Measurements from ENCODE around the gene GRIA3.
"Not testable (repeated sequence)": the region's sequence is repeated elsewhere in the genome, so short reads cannot be mapped to it uniquely, and the experiment has no call there.

Gene GRIA3

DNA sequence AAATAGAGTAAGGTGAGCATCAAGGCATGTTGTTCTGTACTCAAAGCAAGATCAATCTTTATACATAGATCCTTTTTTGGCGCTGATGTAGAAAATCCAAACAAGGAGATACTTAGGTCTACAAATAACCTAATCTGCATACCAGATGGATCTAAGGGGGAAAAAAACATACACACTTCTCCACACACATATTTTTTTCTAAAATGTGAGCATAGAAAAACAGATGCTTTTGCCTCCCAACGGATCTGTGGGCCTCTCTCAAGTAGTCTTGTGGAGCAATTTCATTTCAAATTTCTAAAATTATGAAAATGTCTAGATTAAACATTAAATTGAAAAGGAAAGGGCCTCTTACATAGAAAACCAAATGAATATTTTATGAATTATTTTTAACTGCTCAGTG lies 166.1 kb downstream of the GRIA3 start:
- DNase-seq, result no peak
- no peak overlapping the region for H3K4me3 ChIP-seq (ENCODE audit: low read depth, low read length)
- in situ Hi-C loops (cut with HindIII; ENCODE audit: low pct_ligation_motif_present, low sequenced_read_pairs), result no loop called here
- H3K27me3 ChIP-seq (replicated peaks), result no peaks in the 10 kb centered on the region
- no peaks in the 10 kb centered on the region for H3K36me3 ChIP-seq (replicated peaks)
- H3K27ac ChIP-seq, result no peak overlapping the region
- TF ChIP-seq, protein P1, sequence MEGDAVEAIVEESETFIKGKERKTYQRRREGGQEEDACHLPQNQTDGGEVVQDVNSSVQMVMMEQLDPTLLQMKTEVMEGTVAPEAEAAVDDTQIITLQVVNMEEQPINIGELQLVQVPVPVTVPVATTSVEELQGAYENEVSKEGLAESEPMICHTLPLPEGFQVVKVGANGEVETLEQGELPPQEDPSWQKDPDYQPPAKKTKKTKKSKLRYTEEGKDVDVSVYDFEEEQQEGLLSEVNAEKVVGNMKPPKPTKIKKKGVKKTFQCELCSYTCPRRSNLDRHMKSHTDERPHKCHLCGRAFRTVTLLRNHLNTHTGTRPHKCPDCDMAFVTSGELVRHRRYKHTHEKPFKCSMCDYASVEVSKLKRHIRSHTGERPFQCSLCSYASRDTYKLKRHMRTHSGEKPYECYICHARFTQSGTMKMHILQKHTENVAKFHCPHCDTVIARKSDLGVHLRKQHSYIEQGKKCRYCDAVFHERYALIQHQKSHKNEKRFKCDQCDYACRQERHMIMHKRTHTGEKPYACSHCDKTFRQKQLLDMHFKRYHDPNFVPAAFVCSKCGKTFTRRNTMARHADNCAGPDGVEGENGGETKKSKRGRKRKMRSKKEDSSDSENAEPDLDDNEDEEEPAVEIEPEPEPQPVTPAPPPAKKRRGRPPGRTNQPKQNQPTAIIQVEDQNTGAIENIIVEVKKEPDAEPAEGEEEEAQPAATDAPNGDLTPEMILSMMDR (IDR thresholded peaks at IDR 0.05; ENCODE audit: low read depth, low read length, missing control alignments), result no peak

DNA sequence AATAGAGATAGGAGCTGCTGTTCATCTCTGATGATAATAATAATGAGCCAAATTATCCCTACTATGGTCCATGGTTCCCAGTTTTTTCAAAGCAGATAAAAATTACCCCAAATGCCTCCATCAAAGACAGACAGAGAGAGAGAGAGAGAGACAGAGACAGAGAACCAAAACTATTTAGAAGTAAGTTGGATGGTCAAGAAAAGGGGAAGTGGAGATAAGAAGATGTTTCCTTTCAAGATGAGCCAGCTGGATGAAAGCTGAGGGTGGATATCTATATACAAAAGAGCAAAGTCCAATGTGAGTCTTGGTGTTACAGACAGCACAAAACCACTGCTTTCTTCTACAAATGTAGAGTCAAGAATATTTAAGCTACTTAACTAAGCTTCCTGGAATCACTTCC lies 173.9 kb downstream of the GRIA3 start:
- H3K27me3 ChIP-seq (replicated peaks), result no peaks in the 10 kb centered on the region
- H3K36me3 ChIP-seq (replicated peaks), result no peaks in the 10 kb centered on the region
- in situ Hi-C loops (cut with HindIII; ENCODE audit: low pct_ligation_motif_present, low sequenced_read_pairs), result no loop called here
- no peak for DNase-seq
- TF ChIP-seq, protein P1 (IDR thresholded peaks at IDR 0.05; ENCODE audit: low read depth, low read length, missing control alignments), result no peak
- no peak overlapping the region for H3K4me3 ChIP-seq (ENCODE audit: low read depth, low read length)
- no peak overlapping the region for H3K27ac ChIP-seq

DNA sequence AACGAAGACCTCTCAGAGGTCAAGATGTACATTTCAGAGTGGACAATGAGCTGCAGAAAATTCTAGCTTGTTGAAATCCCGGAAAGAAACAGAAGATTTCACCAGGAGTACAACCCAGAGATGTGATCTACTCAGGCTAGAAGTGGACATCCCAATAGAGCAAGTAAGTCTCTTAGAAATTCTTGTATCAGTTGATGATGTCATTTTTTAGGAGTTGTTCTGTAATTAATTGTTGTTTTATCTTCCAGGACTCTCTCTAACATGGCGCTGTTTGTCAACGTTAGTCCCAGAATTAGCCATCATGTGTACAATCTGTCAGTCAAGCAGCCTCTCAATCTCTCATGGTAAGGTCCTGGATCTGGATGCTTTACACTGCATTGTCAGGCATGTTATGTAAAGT lies 174.4 kb downstream of the GRIA3 start:
- Histone ChIP-seq H3K27ac (no peak overlapping the region), H3K27me3 (replicated peaks) (no peaks in the 10 kb centered on the region), H3K4me3 (ENCODE audit: low read depth, low read length) (no peak overlapping the region), H3K36me3 (replicated peaks) (no peaks in the 10 kb centered on the region)
- TF ChIP-seq, protein P1 (IDR thresholded peaks at IDR 0.05; ENCODE audit: low read depth, low read length, missing control alignments), result no peak
- no peak for DNase-seq
- in situ Hi-C loops (cut with HindIII; ENCODE audit: low pct_ligation_motif_present, low sequenced_read_pairs), result no loop called here

DNA sequence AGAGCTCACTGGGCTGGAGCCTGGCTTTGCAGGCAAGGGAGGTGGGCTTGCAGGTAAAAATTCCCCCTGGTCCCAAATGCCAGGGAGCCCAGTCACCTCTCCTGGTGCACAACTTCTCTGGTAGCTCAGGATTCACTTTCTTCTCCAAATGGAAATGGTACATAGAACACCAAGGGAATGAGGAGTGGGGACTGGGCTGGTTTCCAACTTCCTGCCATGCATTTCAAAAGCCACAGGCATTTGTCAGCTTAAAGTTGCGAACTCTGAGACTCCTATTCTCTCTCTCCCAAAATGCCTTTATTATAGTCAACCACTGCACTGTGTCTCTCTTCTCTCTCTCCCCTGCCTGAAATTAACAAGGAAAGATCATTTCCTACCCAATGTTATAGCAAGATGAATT lies 177.3 kb downstream of the GRIA3 start:
- in situ Hi-C loops (cut with HindIII; ENCODE audit: low pct_ligation_motif_present, low sequenced_read_pairs), result no loop called here
- H3K27ac ChIP-seq, result no peak overlapping the region
- no peak overlapping the region for H3K4me3 ChIP-seq (ENCODE audit: low read depth, low read length)
- DNase-seq, result no peak
- H3K27me3 ChIP-seq (replicated peaks), result no peaks in the 10 kb centered on the region
- no peaks in the 10 kb centered on the region for H3K36me3 ChIP-seq (replicated peaks)
- TF ChIP-seq, protein P1 (IDR thresholded peaks at IDR 0.05; ENCODE audit: low read depth, low read length, missing control alignments), result no peak

DNA sequence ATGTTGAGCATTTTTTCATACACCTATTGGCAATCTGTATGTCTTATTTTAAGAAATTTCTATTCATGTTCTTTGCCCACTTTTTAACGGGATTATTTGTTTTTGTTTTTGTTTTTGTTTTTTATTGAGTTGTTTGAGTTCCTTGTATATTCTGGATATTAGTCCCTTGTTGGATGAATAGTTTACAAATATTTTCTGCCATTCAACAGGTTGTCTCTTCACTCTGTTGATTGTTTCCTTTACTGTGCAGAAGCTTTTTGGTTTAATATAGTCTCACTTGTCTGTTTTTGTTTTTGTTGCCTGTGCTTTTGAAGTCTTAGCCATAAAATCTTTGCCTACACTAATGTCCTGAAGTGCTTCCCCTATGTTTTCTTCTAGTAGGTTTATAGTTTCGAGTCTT lies 202.1 kb downstream of the GRIA3 start:
- H3K36me3 ChIP-seq (replicated peaks); DNase-seq; H3K4me3 ChIP-seq (ENCODE audit: low read depth, low read length); in situ Hi-C loops (cut with HindIII; ENCODE audit: low pct_ligation_motif_present, low sequenced_read_pairs); H3K27me3 ChIP-seq (replicated peaks); H3K27ac ChIP-seq: not testable (repeated sequence)

DNA sequence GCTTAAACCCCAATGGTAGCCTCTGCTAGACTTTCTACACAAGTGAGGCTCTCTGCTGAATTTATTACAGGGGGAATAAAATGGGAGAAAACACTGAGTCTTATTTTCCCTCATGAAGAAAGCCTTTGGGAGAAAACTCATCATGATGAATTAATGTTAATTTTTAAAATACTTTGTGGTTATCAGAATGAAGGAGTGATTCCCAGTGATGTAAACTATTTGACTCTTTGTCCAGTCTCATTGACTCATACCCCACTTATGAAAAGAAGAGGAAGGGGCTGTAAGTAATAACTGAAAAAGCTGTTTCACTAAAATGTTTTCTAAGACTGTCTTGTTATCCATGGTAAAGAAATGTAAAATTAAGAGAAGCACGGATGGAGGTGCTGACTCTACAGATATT lies 208.8 kb downstream of the GRIA3 start:
- in situ Hi-C loops (cut with HindIII; ENCODE audit: low pct_ligation_motif_present, low sequenced_read_pairs), result no loop called here

More for the DNA sequence above, 208.8 kb downstream of the GRIA3 start:
- H3K4me3 ChIP-seq (ENCODE audit: low read depth, low read length), result no peak overlapping the region
- H3K27ac ChIP-seq, result no peak overlapping the region
- DNase-seq, result no peak
- TF ChIP-seq, protein P1 (IDR thresholded peaks at IDR 0.05; ENCODE audit: low read depth, low read length, missing control alignments), result no peak
- no peaks in the 10 kb centered on the region for H3K36me3 ChIP-seq (replicated peaks)
- H3K27me3 ChIP-seq (replicated peaks), result no peaks in the 10 kb centered on the region

Data from brain microvascular endothelial cell (primary cell).